Loucy (cell line): ENCODE measurements around the gene PNPLA4.

Experiments
- EZH2phosphoT487 ChIP-seq: fragments of 200-600 bp; IDR thresholded peaks from 2 replicates; pipeline ENCODE4 v1.6.1; 2018; ENCODE audit warnings: antibody characterized with exemption, mild to moderate bottlenecking, moderate library complexity, borderline replicate concordance
- TF ChIP-seq, protein P1 (sequence below): fragments of 200-600 bp; sonication (generic); conservative IDR thresholded peaks from 2 replicates; pipeline ENCODE4 v1.5.1; 2014; ENCODE audit warnings: mild to moderate bottlenecking, antibody characterized with exemption, low read length

DNA sequence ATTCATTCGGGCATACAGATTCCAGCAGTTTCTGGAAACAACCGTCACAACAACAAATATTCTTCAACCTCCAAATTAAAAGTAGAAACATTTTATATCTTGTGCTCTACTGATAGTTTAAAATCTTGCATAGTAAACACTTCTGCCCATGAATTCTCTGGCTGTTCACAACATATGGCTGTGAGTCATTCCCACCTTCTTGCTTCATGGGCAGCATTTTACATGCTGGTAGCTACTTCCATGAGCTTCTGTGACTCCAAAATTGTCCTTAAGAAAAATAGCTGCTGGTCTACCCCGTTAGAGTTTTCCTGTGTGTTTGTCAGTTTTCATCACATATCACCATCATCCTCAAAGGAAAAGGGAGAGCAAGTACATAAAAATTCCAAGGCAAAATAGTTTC lies 22.7 kb downstream of the PNPLA4 start:
- TF ChIP-seq, protein P1, sequence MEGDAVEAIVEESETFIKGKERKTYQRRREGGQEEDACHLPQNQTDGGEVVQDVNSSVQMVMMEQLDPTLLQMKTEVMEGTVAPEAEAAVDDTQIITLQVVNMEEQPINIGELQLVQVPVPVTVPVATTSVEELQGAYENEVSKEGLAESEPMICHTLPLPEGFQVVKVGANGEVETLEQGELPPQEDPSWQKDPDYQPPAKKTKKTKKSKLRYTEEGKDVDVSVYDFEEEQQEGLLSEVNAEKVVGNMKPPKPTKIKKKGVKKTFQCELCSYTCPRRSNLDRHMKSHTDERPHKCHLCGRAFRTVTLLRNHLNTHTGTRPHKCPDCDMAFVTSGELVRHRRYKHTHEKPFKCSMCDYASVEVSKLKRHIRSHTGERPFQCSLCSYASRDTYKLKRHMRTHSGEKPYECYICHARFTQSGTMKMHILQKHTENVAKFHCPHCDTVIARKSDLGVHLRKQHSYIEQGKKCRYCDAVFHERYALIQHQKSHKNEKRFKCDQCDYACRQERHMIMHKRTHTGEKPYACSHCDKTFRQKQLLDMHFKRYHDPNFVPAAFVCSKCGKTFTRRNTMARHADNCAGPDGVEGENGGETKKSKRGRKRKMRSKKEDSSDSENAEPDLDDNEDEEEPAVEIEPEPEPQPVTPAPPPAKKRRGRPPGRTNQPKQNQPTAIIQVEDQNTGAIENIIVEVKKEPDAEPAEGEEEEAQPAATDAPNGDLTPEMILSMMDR: no peak
- no peak for TF ChIP-seq EZH2phosphoT487
